K562 (cell line): ENCODE measurements around the gene NOS1. TPM values are rescaled to one million over a fixed set of nuclear protein-coding genes. Genes with fewer than 3 reads are reported as not detected.

Source experiments
- BRD4 ChIP-seq: fragments of 200-600 bp; sonication (generic); IDR thresholded peaks from 2 replicates; pipeline ENCODE4 v1.6.1; 2017; ENCODE audit warnings: inconsistent platforms
- TAF1 ChIP-seq: IDR thresholded peaks from 2 replicates; pipeline ENCODE4 v1.6.1; 2011; ENCODE audit warnings: mild to moderate bottlenecking, low read length, moderate library complexity; ENCODE audit not compliant: insufficient read depth, control insufficient read depth, severe bottlenecking; ENCODE audit errors: extremely low read depth
- TCF7L2 ChIP-seq: fragments of 150-350 bp; IDR thresholded peaks from 2 replicates; pipeline ENCODE4 v1.6.1; 2016; ENCODE audit warnings: low read depth, mild to moderate bottlenecking, low read length, moderate library complexity
- ZNF764 ChIP-seq: fragments of 250-450 bp; sonication (Bioruptor Pico); IDR thresholded peaks from 2 replicates; pipeline ENCODE4 v1.4.0; 2020; ENCODE audit warnings: low read depth, mild to moderate bottlenecking, moderate library complexity
- ZNF77 ChIP-seq: fragments of 250-450 bp; sonication (Bioruptor Pico); IDR thresholded peaks from 2 replicates; pipeline ENCODE4 v1.5.0; 2020
- polyA plus RNA-seq, 8 experiments: library from polyadenylated mRNA; depleted of rRNA in 4 of 8; stranded (reverse) in 5 of 8; unstranded in 3 of 8; fragments of >200 nt; fragmentation: Nextera tagmentation in 2 of 8; fragmentation: Illumina TruSeq in 1 of 8; extraction: Ambion mirVana in 2 of 8; extraction: Trizol in 1 of 8; gene quantifications; 2 replicates each; pipeline versions ENCODE4 v1.2.1 to v1.2.3, GENCODE V29; 2011 to 2014; ENCODE audit warnings: inconsistent platforms in 1 of 8, missing spikeins in 1 of 8
- total RNA-seq, 7 experiments: library from RNA; depleted of rRNA in 6 of 7; stranded (reverse); fragments of >200 nt in 6 of 7; fragmentation: Illumina TruSeq in 2 of 7; extraction: Trizol in 2 of 7; gene quantifications; 2 replicates each; pipeline versions ENCODE4 v1.2.1 to v1.2.3, GENCODE V29; 2011 to 2021; ENCODE audit warnings: low replicate concordance in 1 of 7
- TF ChIP-seq, protein P1 (sequence below): fragments of 200-800 bp; sonication (Bioruptor generic); IDR thresholded peaks from 2 replicates; pipeline ENCODE4 v1.6.1; 2016; ENCODE audit warnings: missing genetic modification characterization, missing compliant biosample characterization
- TF ChIP-seq, protein P2 (sequence below): sonication (generic); formaldehyde crosslinking; IDR thresholded peaks from 2 replicates; pipeline ENCODE4 v1.8.1; 2022; ENCODE audit warnings: missing genetic modification reagents
- TF ChIP-seq, protein P3 (sequence below): IDR thresholded peaks from 2 replicates; pipeline ENCODE4 v1.6.1; 2011; ENCODE audit warnings: borderline replicate concordance, low read depth, mild to moderate bottlenecking, moderate library complexity, low read length; ENCODE audit not compliant: insufficient read depth, poor library complexity, severe bottlenecking

NOS1 gene
- total and polyA plus RNA-seq, 9 of the 15 experiments (the other 6 are each of a cell fraction or from before 2014, with no cell fraction given) = not detected

DNA sequence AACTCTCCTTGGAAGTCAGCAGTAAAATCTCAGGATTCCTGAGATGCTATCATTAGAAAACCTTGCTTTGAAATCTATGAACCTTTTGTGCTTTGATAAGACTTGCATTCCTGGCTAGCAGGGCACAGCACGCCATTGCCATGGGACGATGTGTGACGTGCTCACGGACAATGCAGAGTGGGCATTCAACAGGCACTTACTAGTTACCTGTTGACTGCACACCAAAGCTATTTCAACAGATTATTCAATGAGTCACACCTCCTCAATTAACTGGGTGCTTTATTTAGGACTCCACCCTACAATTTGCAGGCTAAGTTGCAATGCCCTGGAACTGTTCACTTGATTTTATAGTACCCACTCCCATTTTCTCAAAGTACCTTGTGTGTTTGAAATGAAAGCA, 11.3 kb downstream of the NOS1 start (continued):
- TF ChIP-seq, protein P1, sequence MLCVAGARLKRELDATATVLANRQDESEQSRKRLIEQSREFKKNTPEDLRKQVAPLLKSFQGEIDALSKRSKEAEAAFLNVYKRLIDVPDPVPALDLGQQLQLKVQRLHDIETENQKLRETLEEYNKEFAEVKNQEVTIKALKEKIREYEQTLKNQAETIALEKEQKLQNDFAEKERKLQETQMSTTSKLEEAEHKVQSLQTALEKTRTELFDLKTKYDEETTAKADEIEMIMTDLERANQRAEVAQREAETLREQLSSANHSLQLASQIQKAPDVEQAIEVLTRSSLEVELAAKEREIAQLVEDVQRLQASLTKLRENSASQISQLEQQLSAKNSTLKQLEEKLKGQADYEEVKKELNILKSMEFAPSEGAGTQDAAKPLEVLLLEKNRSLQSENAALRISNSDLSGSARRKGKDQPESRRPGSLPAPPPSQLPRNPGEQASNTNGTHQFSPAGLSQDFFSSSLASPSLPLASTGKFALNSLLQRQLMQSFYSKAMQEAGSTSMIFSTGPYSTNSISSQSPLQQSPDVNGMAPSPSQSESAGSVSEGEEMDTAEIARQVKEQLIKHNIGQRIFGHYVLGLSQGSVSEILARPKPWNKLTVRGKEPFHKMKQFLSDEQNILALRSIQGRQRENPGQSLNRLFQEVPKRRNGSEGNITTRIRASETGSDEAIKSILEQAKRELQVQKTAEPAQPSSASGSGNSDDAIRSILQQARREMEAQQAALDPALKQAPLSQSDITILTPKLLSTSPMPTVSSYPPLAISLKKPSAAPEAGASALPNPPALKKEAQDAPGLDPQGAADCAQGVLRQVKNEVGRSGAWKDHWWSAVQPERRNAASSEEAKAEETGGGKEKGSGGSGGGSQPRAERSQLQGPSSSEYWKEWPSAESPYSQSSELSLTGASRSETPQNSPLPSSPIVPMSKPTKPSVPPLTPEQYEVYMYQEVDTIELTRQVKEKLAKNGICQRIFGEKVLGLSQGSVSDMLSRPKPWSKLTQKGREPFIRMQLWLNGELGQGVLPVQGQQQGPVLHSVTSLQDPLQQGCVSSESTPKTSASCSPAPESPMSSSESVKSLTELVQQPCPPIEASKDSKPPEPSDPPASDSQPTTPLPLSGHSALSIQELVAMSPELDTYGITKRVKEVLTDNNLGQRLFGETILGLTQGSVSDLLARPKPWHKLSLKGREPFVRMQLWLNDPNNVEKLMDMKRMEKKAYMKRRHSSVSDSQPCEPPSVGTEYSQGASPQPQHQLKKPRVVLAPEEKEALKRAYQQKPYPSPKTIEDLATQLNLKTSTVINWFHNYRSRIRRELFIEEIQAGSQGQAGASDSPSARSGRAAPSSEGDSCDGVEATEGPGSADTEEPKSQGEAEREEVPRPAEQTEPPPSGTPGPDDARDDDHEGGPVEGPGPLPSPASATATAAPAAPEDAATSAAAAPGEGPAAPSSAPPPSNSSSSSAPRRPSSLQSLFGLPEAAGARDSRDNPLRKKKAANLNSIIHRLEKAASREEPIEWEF = no peak
- TF ChIP-seq BRD4 (no peak), ZNF764 (CRISPR knock-in tag) (no peak), TCF7L2 (no peak), TAF1 (no peak), ZNF77 (CRISPR knock-in tag) (no peak)
- TF ChIP-seq, protein P2, sequence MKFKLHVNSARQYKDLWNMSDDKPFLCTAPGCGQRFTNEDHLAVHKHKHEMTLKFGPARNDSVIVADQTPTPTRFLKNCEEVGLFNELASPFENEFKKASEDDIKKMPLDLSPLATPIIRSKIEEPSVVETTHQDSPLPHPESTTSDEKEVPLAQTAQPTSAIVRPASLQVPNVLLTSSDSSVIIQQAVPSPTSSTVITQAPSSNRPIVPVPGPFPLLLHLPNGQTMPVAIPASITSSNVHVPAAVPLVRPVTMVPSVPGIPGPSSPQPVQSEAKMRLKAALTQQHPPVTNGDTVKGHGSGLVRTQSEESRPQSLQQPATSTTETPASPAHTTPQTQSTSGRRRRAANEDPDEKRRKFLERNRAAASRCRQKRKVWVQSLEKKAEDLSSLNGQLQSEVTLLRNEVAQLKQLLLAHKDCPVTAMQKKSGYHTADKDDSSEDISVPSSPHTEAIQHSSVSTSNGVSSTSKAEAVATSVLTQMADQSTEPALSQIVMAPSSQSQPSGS (CRISPR knock-in tag) = no peak
- TF ChIP-seq, protein P3, sequence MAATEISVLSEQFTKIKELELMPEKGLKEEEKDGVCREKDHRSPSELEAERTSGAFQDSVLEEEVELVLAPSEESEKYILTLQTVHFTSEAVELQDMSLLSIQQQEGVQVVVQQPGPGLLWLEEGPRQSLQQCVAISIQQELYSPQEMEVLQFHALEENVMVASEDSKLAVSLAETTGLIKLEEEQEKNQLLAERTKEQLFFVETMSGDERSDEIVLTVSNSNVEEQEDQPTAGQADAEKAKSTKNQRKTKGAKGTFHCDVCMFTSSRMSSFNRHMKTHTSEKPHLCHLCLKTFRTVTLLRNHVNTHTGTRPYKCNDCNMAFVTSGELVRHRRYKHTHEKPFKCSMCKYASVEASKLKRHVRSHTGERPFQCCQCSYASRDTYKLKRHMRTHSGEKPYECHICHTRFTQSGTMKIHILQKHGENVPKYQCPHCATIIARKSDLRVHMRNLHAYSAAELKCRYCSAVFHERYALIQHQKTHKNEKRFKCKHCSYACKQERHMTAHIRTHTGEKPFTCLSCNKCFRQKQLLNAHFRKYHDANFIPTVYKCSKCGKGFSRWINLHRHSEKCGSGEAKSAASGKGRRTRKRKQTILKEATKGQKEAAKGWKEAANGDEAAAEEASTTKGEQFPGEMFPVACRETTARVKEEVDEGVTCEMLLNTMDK = no peak
- TF ChIP-seq, all 486 proteins: peak for 0
